ENCODE measurements around the gene B4GALNT3.

- TF ChIP-seq SIN3A (IDR thresholded peaks at IDR 0.05; ENCODE audit: borderline replicate concordance, insufficient read depth, low read depth, low read length): no peak
- no peak for TF ChIP-seq CTCF (IDR thresholded peaks at IDR 0.05)
- no peak for TF ChIP-seq REST (IDR thresholded peaks at IDR 0.05; ENCODE audit: insufficient read depth in 1 of 2, low read depth in 2 of 2, low read length in 1 of 2)
- TF ChIP-seq POLR2AphosphoS5 (IDR thresholded peaks at IDR 0.05; ENCODE audit: low read depth, low read length): no peak
- no peak for TF ChIP-seq TCF7L2 (IDR thresholded peaks at IDR 0.05; ENCODE audit: low read depth, low read length)
These were observed 35.7 kb downstream of the B4GALNT3 start for GRCh38 chr12:495466-495865.
